ENCODE data around the gene ZBTB20. TPM values are rescaled to one million over a fixed set of nuclear protein-coding genes. Genes with fewer than 3 reads are reported as not detected.

Gene ZBTB20
- total and polyA plus RNA-seq, 2 donors (not counting 1 experiment from before 2014, with no cell fraction given) = 4.0 to 123 TPM

DNA sequence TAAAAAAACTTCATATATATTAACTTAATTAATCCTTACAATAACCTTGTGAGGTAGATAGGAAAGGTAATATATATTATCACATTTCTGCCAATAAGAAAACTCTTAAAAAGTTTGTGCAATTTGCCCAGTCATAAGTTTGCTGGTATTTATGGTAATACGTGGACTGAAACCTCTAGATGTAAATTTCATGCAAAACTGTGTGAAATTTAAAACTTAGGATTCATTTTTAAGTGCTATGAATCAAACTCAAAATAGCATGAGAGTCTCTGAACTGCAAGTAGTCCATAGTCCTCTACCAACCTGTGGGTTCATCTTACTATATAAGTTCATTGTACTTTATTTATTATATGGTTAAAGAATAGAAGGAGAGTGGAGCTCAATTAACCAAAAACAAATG, 56.4 kb downstream of the ZBTB20 start:
- peaks cover 7% of the 10 kb centered on the region for H3K4me1 Mint-ChIP-seq
- ATAC-seq (ENCODE audit: low read depth) = no peak
- Histone ChIP-seq H3K27me3 (replicated peaks in 1 of 4; ENCODE audit: control extremely low read depth in 1 of 4, control insufficient read depth in 3 of 4, insufficient read depth in 4 of 4, low read length in 3 of 4) (no peaks in the 10 kb centered on the region), H3K27ac (ENCODE audit: low read length in 2 of 2) (no peak overlapping the region), H3K4me3 (ENCODE audit: control extremely low read depth in 1 of 5, extremely low read depth in 1 of 5, insufficient read depth in 1 of 5, low read depth in 2 of 5, low read length in 4 of 5) (no peak overlapping the region), H3K36me3 (replicated peaks in 1 of 2; ENCODE audit: control extremely low read depth in 1 of 2, control insufficient read depth in 1 of 2, extremely low read depth in 1 of 2, insufficient read depth in 2 of 2, low read length in 1 of 2) (no peaks in the 10 kb centered on the region), H3K79me2 (ENCODE audit: control insufficient read depth, insufficient read depth, low read length) (peaks cover 33% of the 10 kb centered on the region), H2AFZ (ENCODE audit: insufficient read depth, low read depth, low read length, poor library complexity, severe bottlenecking) (no peak overlapping the region), H3K4me2 (replicated peaks; ENCODE audit: low read depth, low read length, poor library complexity, severe bottlenecking) (no peak overlapping the region), H3K4me1 (ENCODE audit: control insufficient read depth in 2 of 2, insufficient read depth in 2 of 2, low read length in 2 of 2) (no peaks in the 10 kb centered on the region), H4K20me1 (ENCODE audit: control insufficient read depth, insufficient read depth, low read length, poor library complexity, severe bottlenecking) (peaks cover 11% of the 10 kb centered on the region), H3K9ac (ENCODE audit: low read length) (no peak overlapping the region), H3K9me3 (ENCODE audit: control extremely low read depth in 1 of 3, control insufficient read depth in 2 of 3, insufficient read depth in 1 of 3, low read length in 2 of 3) (no peaks in the 10 kb centered on the region)
- ChIA-PET POLR2A (no interaction called here), CTCF (interaction anchor here (1.3 to 6.9 kb wide), 9 partner anchors 10 to 800 kb away, joined by 4 to 89 read pairs (median 12); no protein-coding TSS in a partner anchor)
- H3K27ac Mint-ChIP-seq = no peak overlapping the region
- H3K9me3 Mint-ChIP-seq (ENCODE audit: insufficient read depth) = no peaks in the 10 kb centered on the region
- H3K4me3 Mint-ChIP-seq = no peak overlapping the region
- no peak for DNase-seq
- intact Hi-C loops (cut with micrococcal nuclease) = loop anchor here (5.0 kb wide), 1 partner anchor 722 kb away; no protein-coding TSS in a partner anchor
- H3K27me3 Mint-ChIP-seq = no peaks in the 10 kb centered on the region
- TF ChIP-seq EZH2 (IDR thresholded peaks at IDR 0.05; ENCODE audit: borderline replicate concordance, insufficient read depth, low read depth, low read length, poor library complexity, severe bottlenecking) = no peak
- TF ChIP-seq, protein P1, sequence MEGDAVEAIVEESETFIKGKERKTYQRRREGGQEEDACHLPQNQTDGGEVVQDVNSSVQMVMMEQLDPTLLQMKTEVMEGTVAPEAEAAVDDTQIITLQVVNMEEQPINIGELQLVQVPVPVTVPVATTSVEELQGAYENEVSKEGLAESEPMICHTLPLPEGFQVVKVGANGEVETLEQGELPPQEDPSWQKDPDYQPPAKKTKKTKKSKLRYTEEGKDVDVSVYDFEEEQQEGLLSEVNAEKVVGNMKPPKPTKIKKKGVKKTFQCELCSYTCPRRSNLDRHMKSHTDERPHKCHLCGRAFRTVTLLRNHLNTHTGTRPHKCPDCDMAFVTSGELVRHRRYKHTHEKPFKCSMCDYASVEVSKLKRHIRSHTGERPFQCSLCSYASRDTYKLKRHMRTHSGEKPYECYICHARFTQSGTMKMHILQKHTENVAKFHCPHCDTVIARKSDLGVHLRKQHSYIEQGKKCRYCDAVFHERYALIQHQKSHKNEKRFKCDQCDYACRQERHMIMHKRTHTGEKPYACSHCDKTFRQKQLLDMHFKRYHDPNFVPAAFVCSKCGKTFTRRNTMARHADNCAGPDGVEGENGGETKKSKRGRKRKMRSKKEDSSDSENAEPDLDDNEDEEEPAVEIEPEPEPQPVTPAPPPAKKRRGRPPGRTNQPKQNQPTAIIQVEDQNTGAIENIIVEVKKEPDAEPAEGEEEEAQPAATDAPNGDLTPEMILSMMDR (IDR thresholded peaks at IDR 0.05) = no peak
- no CpG with 5 or more reads among the region's 1 CpG for WGBS (ENCODE audit: insufficient coverage)

DNA sequence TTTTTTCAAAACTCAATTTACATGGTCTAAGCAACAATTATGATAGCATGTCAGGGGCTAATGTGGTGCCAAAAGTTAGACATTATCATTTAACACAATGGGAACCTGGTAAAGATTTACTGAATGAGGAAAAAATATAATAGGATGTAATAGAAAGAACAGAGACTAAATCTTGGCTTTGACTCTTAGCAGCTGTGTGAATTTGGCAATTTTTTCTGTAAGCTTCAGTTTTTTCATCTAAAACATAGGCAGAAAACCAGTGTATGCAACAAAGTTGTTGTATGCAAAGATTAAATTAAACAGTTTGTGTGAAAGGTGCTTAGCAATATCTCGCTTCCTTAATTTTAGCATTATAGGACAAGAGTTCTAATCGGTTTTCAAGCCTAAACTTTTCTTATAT, 57.6 kb downstream of the ZBTB20 start:
- POLR2A ChIA-PET = no interaction called here
- intact Hi-C loops (cut with micrococcal nuclease) = no loop called here
- H3K4me2 ChIP-seq (replicated peaks; ENCODE audit: low read depth, low read length, poor library complexity, severe bottlenecking) = no peak overlapping the region

More for the DNA sequence above, 57.6 kb downstream of the ZBTB20 start:
- no peaks in the 10 kb centered on the region for H3K27me3 ChIP-seq (replicated peaks in 1 of 4; ENCODE audit: control extremely low read depth in 1 of 4, control insufficient read depth in 3 of 4, insufficient read depth in 4 of 4, low read length in 3 of 4)
- no peak overlapping the region for H2AFZ ChIP-seq (ENCODE audit: insufficient read depth, low read depth, low read length, poor library complexity, severe bottlenecking)
- no peaks in the 10 kb centered on the region for H3K9me3 Mint-ChIP-seq (ENCODE audit: insufficient read depth)
- H3K4me3 Mint-ChIP-seq = no peak overlapping the region
- no peak overlapping the region for H3K27ac ChIP-seq (ENCODE audit: low read length in 2 of 2)
- no CpG with 5 or more reads among the region's 2 CpGs for WGBS (ENCODE audit: insufficient coverage)
- H4K20me1 ChIP-seq (ENCODE audit: control insufficient read depth, insufficient read depth, low read length, poor library complexity, severe bottlenecking) = peaks cover 11% of the 10 kb centered on the region
- H3K4me1 Mint-ChIP-seq = peaks cover 9% of the 10 kb centered on the region
- no peak overlapping the region for H3K27ac Mint-ChIP-seq
- CTCF ChIA-PET = interaction anchor here (1.0 to 6.9 kb wide), 2 partner anchors 77 to 603 kb away, joined by 4 to 89 read pairs; no protein-coding TSS in a partner anchor
- ATAC-seq (ENCODE audit: low read depth) = no peak
- no peak for TF ChIP-seq EZH2 (IDR thresholded peaks at IDR 0.05; ENCODE audit: borderline replicate concordance, insufficient read depth, low read depth, low read length, poor library complexity, severe bottlenecking)
- TF ChIP-seq, protein P1 (IDR thresholded peaks at IDR 0.05) = no peak
- peaks cover 28% of the 10 kb centered on the region for H3K79me2 ChIP-seq (ENCODE audit: control insufficient read depth, insufficient read depth, low read length)
- H3K9me3 ChIP-seq (ENCODE audit: control extremely low read depth in 1 of 3, control insufficient read depth in 2 of 3, insufficient read depth in 1 of 3, low read length in 2 of 3) = no peaks in the 10 kb centered on the region
- H3K4me1 ChIP-seq (ENCODE audit: control insufficient read depth in 2 of 2, insufficient read depth in 2 of 2, low read length in 2 of 2) = no peaks in the 10 kb centered on the region
- no peaks in the 10 kb centered on the region for H3K27me3 Mint-ChIP-seq
- H3K9ac ChIP-seq (ENCODE audit: low read length) = no peak overlapping the region
- no peak overlapping the region for H3K4me3 ChIP-seq (ENCODE audit: control extremely low read depth in 1 of 5, extremely low read depth in 1 of 5, insufficient read depth in 1 of 5, low read depth in 2 of 5, low read length in 4 of 5)
- H3K36me3 ChIP-seq (replicated peaks in 1 of 2; ENCODE audit: control extremely low read depth in 1 of 2, control insufficient read depth in 1 of 2, extremely low read depth in 1 of 2, insufficient read depth in 2 of 2, low read length in 1 of 2) = no peaks in the 10 kb centered on the region
- no peak for DNase-seq

All from B cell (primary cell).